Measurements from ENCODE around the gene APPBP2.
"Not testable (repeated sequence)": the region's sequence is repeated elsewhere in the genome, so short reads cannot be mapped to it uniquely, and the experiment has no call there.

Gene APPBP2, protein sequence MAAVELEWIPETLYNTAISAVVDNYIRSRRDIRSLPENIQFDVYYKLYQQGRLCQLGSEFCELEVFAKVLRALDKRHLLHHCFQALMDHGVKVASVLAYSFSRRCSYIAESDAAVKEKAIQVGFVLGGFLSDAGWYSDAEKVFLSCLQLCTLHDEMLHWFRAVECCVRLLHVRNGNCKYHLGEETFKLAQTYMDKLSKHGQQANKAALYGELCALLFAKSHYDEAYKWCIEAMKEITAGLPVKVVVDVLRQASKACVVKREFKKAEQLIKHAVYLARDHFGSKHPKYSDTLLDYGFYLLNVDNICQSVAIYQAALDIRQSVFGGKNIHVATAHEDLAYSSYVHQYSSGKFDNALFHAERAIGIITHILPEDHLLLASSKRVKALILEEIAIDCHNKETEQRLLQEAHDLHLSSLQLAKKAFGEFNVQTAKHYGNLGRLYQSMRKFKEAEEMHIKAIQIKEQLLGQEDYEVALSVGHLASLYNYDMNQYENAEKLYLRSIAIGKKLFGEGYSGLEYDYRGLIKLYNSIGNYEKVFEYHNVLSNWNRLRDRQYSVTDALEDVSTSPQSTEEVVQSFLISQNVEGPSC

DNA sequence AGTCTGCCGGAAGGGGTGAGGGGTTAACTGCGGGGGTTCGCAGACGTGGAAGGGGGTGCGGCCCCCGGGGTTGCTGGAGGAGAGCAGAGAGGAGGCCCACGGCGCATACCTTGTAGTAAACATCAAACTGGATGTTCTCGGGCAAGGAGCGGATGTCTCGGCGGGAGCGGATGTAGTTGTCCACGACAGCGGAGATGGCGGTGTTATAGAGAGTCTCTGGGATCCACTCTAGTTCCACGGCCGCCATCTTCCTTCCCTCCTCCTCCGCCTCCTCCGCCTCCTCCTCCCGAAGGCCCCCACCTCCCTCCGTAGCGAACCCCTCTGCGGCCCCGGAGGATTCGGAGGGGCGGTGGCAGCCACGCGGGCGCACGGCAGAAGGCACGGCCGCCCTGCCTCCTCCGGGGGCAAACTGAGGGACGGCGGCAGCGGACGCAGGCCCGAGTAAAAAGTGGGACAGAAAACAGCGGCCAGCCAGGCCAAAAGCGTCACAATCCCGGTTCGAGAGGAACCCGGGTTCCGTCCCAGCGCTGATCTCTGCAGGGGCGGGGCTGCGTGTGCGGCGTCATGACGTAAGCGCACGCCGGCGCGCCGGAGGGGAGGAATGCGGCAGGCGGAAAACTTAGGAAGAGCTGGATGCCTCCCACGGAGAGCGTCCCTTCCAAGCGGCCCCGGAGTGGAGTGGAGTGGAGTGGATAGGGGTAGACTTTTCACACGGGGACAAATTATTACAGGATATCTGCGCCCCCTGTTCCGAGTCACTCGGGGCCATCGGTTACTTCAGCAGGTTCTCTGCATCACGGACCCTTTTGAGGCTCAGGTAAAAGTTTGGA, at the start of gene APPBP2:
Gene APPBP2, minus strand, starts transcription at position 558 of the 830 bp plus-strand sequence. Its CDS starts 311 bp downstream, at position 247.
- peak; percentile 61 for DNase-seq (ENCODE audit: low spot score)

DNA sequence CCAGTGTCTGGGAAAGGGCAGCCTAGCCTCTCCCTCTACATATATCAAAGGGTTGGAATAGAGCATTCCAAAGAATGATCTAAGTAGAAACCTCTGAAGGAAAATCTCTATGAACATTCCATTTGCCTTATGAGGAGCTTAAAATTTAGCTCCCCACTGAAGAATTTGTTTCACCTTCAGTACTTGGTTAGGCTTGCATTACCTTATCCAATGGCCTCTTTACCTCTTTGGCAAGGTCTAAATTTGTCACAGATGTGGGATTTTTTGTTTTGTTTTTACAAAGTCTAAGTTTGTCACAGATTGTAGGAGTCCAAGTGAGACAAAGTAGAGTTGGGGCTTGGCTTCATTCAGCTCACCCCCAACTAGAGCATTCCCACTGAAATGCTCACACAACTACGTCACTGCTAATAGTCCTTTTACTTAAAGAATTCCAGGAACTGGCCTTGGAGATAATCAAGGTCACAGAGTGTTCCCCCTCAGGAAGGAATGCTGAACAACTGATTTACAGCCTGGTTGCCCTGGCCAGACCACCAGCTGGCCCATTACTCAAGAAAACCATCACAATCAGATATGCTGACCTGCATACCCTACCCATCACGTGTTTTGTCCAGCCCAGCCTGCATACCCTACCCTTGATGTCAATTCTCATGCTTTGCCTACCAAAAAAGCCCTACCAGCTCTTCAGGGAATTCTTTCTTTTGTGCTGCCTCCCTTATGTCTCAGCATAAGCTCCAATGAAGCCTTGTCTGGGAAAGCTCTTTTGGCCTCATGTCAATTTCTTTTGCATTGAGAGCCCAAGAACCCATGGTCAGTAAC, 47.4 kb upstream of the APPBP2 start:
- no peak for DNase-seq (ENCODE audit: low spot score)

DNA sequence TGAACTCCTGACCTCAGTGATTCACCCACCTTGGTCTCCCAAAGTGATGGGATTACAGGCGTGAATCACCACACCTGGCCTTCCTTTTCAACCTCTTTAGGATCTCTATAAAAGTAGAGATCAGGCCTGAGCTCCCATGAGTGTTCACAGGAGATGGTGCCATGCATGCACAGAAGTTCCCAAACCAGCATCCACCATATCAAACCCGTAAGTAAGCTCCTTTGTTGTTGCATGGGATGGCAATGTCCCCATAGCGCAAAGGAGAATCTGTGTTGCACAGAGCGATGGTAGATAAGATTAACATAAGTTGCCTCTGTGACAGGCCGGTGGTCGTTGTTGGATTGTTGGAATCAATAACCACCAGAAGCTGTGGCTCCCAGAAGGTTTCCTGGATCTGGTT, 39.2 kb upstream of the APPBP2 start:
- DNase-seq (ENCODE audit: low spot score): no peak

DNA sequence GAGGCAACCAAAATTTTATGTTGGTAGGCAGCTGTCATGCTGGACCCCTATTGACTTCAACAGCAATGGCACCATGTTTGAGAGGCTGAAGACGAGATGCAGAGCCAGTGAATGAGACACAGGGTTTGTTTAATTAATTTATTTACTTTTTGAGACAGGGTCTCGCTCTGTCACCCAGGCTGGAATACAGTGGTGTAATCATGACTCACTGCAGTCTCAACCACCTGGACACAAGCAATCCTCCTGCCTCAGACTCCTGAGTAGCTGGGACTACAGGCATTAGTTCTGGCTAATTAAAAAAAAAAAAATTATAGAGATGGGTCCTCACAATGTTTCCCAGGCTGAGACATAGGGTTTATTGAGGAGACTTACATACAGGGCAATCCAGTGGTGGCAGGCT, 37.7 kb upstream of the APPBP2 start:
- DNase-seq (ENCODE audit: low spot score): no peak

- DNase-seq (ENCODE audit: low spot score): no peak
Observed at GRCh38 chr17:60562421-60562820, 36.4 kb upstream of the APPBP2 start.

- no peak for DNase-seq (ENCODE audit: low spot score)
Observed at GRCh38 chr17:60560860-60561257, 34.8 kb upstream of the APPBP2 start.

DNA sequence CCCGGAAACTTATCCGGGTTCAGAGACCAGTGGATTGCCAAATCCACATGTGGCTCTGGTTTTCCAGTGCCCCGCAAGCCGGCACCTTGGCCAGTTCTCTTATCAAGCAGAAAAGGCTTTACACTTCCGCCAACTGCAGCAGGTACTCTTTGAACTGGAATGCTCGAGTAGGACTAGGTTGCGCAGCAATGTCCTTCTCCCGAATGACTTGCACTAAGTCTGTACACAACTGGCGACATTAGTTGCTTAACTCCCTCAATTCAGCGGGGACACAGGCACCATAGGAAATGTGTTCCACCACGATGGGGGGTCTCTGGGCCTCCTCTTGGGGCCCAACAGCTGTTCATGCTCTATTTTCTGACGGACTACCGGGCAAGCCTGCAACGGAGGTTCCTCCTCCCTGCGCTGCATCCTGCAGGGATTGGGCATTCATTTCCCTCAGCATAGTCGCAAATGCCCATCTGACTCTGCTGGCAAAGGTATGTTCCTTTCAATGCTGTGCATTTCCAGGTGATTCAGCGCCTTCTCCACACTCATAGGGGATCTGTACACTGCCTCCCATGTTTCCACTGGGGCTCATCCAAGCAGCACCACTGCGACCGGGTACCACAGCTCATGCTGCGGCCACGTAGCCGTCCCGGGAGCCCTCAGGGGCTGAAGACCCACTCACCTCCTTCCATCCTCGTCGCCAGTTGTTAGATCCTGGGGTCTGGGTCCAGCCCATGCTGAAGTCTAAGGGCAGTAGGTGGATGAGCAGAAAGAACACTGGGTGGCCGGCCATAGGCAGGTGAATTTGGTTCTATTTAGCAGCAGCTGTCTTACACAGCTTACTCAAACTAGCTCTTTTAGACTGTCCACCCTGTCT, 34.2 kb upstream of the APPBP2 start:
- no peak for DNase-seq (ENCODE audit: low spot score)

DNA sequence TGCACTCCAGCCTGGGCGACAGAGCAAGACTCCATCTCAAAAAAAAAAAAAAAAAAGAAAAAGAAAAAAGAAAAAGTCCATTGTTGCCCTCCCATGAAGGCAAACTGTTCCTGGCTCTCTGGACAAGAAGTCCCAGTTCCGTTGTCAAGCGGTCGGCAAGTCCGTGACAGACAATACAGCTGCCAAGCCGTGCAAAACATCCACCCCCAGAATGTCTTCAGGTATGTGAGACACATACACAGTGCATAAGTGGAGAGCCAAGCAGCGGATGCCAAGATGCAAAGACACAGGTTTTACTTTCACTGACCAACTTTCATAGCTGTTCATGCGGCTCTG, 33.6 kb upstream of the APPBP2 start:
- no peak for DNase-seq (ENCODE audit: low spot score)

- DNase-seq (ENCODE audit: low spot score): no peak
Observed at GRCh38 chr17:60557805-60558204, 31.8 kb upstream of the APPBP2 start.

GRCh38 chr17:60555786-60556185, 29.7 kb upstream of the APPBP2 start:
- no peak for DNase-seq (ENCODE audit: low spot score)

- DNase-seq (ENCODE audit: low spot score): no peak
Observed at GRCh38 chr17:60554377-60554788, 28.3 kb upstream of the APPBP2 start.

GRCh38 chr17:60552255-60552654, 26.2 kb upstream of the APPBP2 start:
- DNase-seq (ENCODE audit: low spot score): not testable (repeated sequence)

GRCh38 chr17:60548990-60549389, 22.9 kb upstream of the APPBP2 start:
- DNase-seq (ENCODE audit: low spot score): no peak

DNA sequence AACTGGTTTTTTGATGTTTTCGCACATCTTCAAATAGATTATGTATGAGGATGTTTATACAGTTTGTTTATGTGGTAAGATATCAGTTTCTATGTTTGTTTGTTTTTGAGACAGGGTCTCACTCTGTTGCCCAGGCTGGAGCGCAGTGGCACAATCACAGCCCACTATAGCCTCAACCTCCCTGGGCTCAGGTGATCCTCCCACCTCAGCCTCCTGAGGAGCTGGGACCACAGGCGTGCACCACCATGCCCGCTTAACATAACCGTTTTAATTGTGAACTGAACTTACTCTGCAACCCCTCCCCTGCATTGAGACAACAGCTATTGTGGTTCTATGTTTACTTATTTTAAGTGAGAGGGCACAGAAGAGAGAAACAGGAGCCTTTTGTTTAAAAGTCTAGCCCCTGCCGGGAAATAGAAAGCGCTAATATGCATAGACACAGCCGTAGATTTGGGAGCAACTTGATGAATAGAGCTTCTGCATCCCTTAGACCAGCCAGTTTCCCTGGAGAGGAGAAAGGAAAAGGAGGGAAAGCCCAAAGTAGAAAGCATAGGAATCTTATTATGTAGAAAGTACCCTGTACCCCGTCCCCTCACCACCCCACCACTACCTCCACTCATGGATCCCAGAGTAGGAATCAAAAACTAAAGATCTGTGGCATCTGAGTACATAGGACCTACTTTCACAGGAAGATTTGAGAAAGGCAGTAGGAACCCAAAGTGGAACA, 19.6 kb upstream of the APPBP2 start:
- DNase-seq (ENCODE audit: low spot score): no peak

- no peak for DNase-seq (ENCODE audit: low spot score)
Observed at GRCh38 chr17:60542071-60542470, 16.0 kb upstream of the APPBP2 start.

- no peak for DNase-seq (ENCODE audit: low spot score)
Observed at GRCh38 chr17:60540460-60540859, 14.4 kb upstream of the APPBP2 start.

DNA sequence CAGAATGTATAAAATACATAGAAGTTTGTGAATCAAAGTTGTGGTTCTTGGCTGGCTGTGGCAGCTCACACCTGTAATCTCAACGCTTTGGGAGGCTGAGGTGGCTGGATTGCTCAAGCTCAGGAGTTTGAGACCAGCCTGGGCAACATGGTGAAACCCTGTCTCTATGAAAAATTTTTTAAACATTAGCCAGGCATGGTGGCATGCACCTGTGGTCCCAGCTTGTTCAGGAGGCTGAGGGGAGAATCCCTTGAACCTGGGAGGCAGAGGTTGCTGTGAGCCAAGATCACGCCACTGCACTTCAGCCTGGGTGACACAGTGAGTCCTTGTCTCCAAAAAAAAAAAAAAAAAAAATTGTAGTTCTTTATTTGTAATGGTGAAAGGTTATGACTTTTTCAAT, 13.8 kb upstream of the APPBP2 start:
- no peak for DNase-seq (ENCODE audit: low spot score)

GRCh38 chr17:60538726-60539125, 12.7 kb upstream of the APPBP2 start:
- no peak for DNase-seq (ENCODE audit: low spot score)

- DNase-seq (ENCODE audit: low spot score): no peak
Observed at GRCh38 chr17:60535382-60536279, 9.6 kb upstream of the APPBP2 start.

Measured in CD4-positive, alpha-beta T cell treated with Interleukin-6 at 100 ng/mL for 8 hours (primary cell).